OCI-LY3 (cell line): Measurements from ENCODE around the gene GJD3.

Source experiments
- CTCF ChIP-seq: fragments of 200-600, 300-600 bp; sonication (generic); IDR thresholded peaks from 2 replicates; pipeline ENCODE4 v1.5.1; 2014; ENCODE audit warnings: antibody characterized with exemption, low read length, low read depth
- EZH2phosphoT487 ChIP-seq: fragments of 200-600 bp; shearing (Covaris generic); IDR thresholded peaks from 2 replicates; pipeline ENCODE4 v1.6.1; 2018; ENCODE audit warnings: antibody characterized with exemption, mixed run types, low read depth

- no peak for TF ChIP-seq CTCF
- TF ChIP-seq EZH2phosphoT487, result no peak
These were observed 11.7 kb downstream of the GJD3 start for GRCh38 chr17:40352779-40353394.
